Right lobe of liver (tissue), 4 donors: Measurements from ENCODE around the gene ERBB4.

Source experiments
- CTCF ChIP-seq, 4 donors: fragments of 200-600 bp in 3 of 4; fragments of 450-650 bp in 1 of 4; IDR thresholded peaks; one replicate each; pipeline versions ENCODE4 v1.5.1 to v1.8.0; 2016 to 2022; ENCODE audit warnings: antibody characterized with exemption in 4 of 4, mild to moderate bottlenecking in 2 of 4
- POLR2A ChIP-seq: fragments of 450-650 bp; IDR thresholded peaks from one replicate; pipeline ENCODE4 v1.6.1; 2017; ENCODE audit warnings: antibody characterized with exemption, mild to moderate bottlenecking
- donor health status: DM: no; HTN: no; CAD: no.
- donor health status: DM: no; HTN: no; CAD: no.
- donor health status: DM: no; HTN: yes; CAD: no.

- TF ChIP-seq CTCF (IDR thresholded peaks at IDR 0.05): no peak
- no peak for TF ChIP-seq POLR2A
These were observed 692.6 kb downstream of the ERBB4 start for GRCh38 chr2:211846036-211846400.
